Osteocyte (in vitro differentiated cells): ENCODE data around the gene RFLNA. TPM values are rescaled to one million over a fixed set of nuclear protein-coding genes. Genes with fewer than 3 reads are reported as not detected.

Source experiments
- DNase-seq: peaks from one replicate; pipeline ENCODE4 v3.0.0; 2021; ENCODE audit warnings: mixed read lengths; ENCODE audit not compliant: unreplicated experiment; ENCODE audit errors: extremely low spot score
- H3K27ac Mint-ChIP-seq: one replicate; pipeline ENCODE4 v1.8.0; 2021; ENCODE audit warnings: mild to moderate bottlenecking, mixed read lengths; ENCODE audit not compliant: unreplicated experiment
- H3K27me3 Mint-ChIP-seq: one replicate; pipeline ENCODE4 v1.8.0; 2021; ENCODE audit warnings: mixed read lengths; ENCODE audit not compliant: unreplicated experiment
- H3K36me3 Mint-ChIP-seq: one replicate; pipeline ENCODE4 v1.8.0; 2021; ENCODE audit warnings: mixed read lengths; ENCODE audit not compliant: unreplicated experiment
- H3K4me1 Mint-ChIP-seq: one replicate; pipeline ENCODE4 v1.8.0; 2021; ENCODE audit warnings: mixed read lengths; ENCODE audit not compliant: unreplicated experiment
- H3K4me3 Mint-ChIP-seq: one replicate; pipeline ENCODE4 v1.8.0; 2021; ENCODE audit warnings: mild to moderate bottlenecking, moderate library complexity, mixed read lengths; ENCODE audit not compliant: unreplicated experiment
- H3K9me3 Mint-ChIP-seq: one replicate; pipeline ENCODE4 v1.8.0; 2021; ENCODE audit warnings: mixed read lengths; ENCODE audit not compliant: unreplicated experiment
- total RNA-seq: library from RNA; stranded (reverse); gene quantifications from 2 replicates; pipeline ENCODE4 v1.2.1, GENCODE V29; 2021
- TF ChIP-seq, protein P1 (sequence below): fragments of 200-600 bp; sonication (generic); IDR thresholded peaks from 2 replicates; pipeline ENCODE4 v1.5.0; 2021; ENCODE audit warnings: antibody characterized with exemption, mild to moderate bottlenecking, moderate library complexity

Gene RFLNA
- total RNA-seq, 1 donor from 2014 or later, result 0.91 TPM

DNA sequence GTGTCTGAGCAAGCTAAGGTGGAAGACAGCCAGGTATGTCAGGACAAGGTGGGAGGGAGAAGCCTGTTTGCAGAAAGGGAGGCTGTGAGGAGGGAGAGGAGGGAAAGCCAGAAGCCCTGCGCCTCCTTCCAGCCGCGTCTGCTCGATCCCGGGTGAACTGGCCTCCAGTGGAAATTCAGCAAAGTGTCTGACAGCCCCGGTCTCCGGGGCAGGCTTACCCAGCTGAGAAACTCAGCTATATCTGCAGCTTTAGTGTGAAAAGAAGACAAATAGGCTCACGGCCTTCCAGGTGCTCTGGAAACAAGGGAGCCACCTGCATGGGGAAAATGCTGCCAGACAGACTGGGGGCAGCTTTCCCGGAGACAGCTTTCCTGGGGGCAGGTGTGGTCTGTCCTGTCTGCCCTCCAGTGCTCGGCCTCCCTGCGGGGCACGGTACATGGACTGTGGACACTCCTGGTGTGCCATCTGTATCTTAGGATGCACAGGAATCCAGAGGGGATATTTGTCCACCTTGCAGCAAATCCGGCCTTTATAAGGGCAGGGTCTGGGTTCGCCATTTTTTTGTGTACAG lies 6.3 kb downstream of the RFLNA start:
- DNase-seq, result no peak
- Mint-ChIP-seq H3K4me3 (no peak overlapping the region), H3K9me3 (no peaks in the 10 kb centered on the region), H3K36me3 (no peaks in the 10 kb centered on the region), H3K27me3 (peaks cover 10% of the 10 kb centered on the region), H3K4me1 (peaks cover 3% of the 10 kb centered on the region), H3K27ac (no peak overlapping the region)
- TF ChIP-seq, protein P1, sequence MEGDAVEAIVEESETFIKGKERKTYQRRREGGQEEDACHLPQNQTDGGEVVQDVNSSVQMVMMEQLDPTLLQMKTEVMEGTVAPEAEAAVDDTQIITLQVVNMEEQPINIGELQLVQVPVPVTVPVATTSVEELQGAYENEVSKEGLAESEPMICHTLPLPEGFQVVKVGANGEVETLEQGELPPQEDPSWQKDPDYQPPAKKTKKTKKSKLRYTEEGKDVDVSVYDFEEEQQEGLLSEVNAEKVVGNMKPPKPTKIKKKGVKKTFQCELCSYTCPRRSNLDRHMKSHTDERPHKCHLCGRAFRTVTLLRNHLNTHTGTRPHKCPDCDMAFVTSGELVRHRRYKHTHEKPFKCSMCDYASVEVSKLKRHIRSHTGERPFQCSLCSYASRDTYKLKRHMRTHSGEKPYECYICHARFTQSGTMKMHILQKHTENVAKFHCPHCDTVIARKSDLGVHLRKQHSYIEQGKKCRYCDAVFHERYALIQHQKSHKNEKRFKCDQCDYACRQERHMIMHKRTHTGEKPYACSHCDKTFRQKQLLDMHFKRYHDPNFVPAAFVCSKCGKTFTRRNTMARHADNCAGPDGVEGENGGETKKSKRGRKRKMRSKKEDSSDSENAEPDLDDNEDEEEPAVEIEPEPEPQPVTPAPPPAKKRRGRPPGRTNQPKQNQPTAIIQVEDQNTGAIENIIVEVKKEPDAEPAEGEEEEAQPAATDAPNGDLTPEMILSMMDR, result no peak

GRCh38 chr12:124302241-124302806 lies 7.4 kb downstream of the RFLNA start:
- H3K36me3 Mint-ChIP-seq, result no peaks in the 10 kb centered on the region
- H3K9me3 Mint-ChIP-seq, result no peaks in the 10 kb centered on the region
- H3K4me3 Mint-ChIP-seq, result no peak overlapping the region
- peaks cover 2% of the 10 kb centered on the region for H3K27me3 Mint-ChIP-seq
- TF ChIP-seq, protein P1, result no peak
- DNase-seq, result no peak
- H3K4me1 Mint-ChIP-seq, result no peaks in the 10 kb centered on the region
- H3K27ac Mint-ChIP-seq, result no peak overlapping the region

DNA sequence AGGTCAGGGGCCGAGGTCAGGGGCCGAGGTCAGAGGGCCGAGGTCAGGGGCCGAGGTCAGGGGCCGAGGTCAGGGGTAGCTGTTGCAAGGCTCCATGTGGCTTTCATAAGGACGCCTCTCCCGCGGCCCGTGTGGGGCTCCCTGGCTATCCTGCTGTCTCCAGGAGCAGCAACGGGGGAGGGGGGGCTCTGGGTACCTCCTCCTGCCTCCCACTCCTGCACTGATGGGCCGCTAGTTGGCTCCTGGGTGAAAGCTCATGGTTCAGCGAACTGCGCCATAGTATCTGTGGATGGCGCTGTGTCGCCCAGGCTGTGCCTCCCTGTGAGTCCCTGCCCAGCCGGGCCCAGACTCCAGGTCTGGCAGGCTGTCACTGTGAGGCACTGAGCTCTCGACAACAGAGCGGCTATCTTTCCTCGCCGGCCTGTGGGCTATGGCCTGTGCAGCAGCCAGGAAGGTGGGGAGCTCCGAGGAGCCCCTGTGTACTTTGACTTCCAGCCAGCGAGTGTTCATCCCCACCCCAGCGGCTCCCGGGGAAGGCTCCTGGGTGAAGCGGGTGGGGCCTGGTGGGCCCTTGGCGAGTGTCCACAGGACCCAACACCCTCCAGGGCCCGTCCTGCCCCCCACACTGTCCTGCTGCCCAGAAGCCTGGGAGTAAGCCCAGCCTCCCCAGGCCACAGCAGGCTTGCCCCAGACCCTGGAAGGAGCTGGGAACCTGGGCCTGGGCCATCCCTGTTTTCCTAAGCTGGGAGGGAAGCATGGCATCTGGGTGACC lies 8.1 kb downstream of the RFLNA start:
- Mint-ChIP-seq H3K4me1 (no peaks in the 10 kb centered on the region), H3K36me3 (no peaks in the 10 kb centered on the region), H3K27ac (no peak overlapping the region), H3K9me3 (no peaks in the 10 kb centered on the region), H3K27me3 (no peaks in the 10 kb centered on the region), H3K4me3 (no peak overlapping the region)
- TF ChIP-seq, protein P1, result no peak
- no peak for DNase-seq

DNA sequence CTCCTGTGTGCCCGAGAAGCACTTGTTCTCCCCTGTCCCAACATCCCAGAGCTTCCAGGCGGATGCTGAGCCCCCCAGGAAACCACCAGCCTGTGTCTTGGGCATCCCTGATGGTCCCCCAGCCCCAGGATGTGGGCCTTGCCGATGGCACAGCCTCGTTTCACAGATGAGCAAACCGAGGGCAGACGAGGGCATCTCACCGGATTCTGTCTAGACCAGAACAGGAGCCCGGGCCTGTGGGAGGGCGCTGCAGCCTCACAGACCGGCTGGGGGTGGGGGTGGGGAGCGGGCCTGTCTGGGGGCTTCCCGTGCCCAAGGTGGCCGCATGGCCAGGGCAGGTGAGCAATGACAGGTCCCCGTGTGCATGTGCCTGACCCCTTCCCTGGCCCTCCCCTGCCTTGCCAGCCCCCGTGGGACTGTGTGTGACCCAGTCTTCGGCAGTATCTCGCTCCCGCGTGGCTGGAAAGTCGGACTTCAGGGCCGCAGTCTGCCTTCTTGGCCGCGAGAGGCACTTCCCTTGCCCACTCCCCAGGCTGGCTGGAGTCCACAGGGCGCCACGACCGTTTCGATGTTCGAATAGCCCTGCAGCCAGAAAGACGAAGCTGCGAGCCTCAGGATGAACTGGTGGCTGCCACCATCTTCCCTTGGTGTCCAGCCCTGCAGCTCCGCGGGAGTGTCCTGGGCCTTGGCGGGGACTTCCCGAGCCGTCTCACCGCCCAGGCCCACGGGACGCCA lies 8.9 kb downstream of the RFLNA start:
- DNase-seq, result no peak
- Mint-ChIP-seq H3K4me1 (no peaks in the 10 kb centered on the region), H3K4me3 (no peak overlapping the region)

More for the DNA sequence above, 8.9 kb downstream of the RFLNA start:
- Mint-ChIP-seq H3K27ac (no peak overlapping the region), H3K9me3 (no peaks in the 10 kb centered on the region), H3K27me3 (no peaks in the 10 kb centered on the region), H3K36me3 (no peaks in the 10 kb centered on the region)
- TF ChIP-seq, protein P1, result no peak
